Effector memory CD4-positive, alpha-beta T cell (primary cell): ENCODE data around the gene TESPA1.

Experiments used
- DNase-seq, 3 donors: peaks; one replicate each; pipeline ENCODE4 v3.0.0-alpha.2; 2020
- H3K27ac ChIP-seq: 2 replicates; pipeline ENCODE4 v1.7.0; 2013; ENCODE audit warnings: mild to moderate bottlenecking, low read length, moderate library complexity; ENCODE audit not compliant: insufficient read depth, poor library complexity, severe bottlenecking
- H3K27me3 ChIP-seq: replicated peaks from 2 replicates; pipeline ENCODE4 v1.7.0; 2013; ENCODE audit warnings: mild to moderate bottlenecking, low read length; ENCODE audit not compliant: insufficient read depth, control insufficient read depth, poor library complexity, severe bottlenecking
- H3K36me3 ChIP-seq: 2 replicates; pipeline ENCODE4 v1.7.0; 2013; ENCODE audit warnings: mild to moderate bottlenecking, low read length, moderate library complexity; ENCODE audit not compliant: control insufficient read depth, insufficient read depth
- H3K4me1 ChIP-seq: 2 replicates; pipeline ENCODE4 v1.7.0; 2013; ENCODE audit warnings: low read length, mild to moderate bottlenecking; ENCODE audit not compliant: control insufficient read depth, insufficient read depth, poor library complexity, severe bottlenecking
- H3K4me3 ChIP-seq: 2 replicates; pipeline ENCODE4 v1.7.0; 2013; ENCODE audit warnings: low read length, low read depth, mild to moderate bottlenecking; ENCODE audit not compliant: insufficient read depth, poor library complexity, severe bottlenecking
- H3K9me3 ChIP-seq: 2 replicates; pipeline ENCODE4 v1.7.0; 2013; ENCODE audit warnings: mild to moderate bottlenecking, low read length, moderate library complexity; ENCODE audit not compliant: control insufficient read depth

TESPA1 gene

DNA sequence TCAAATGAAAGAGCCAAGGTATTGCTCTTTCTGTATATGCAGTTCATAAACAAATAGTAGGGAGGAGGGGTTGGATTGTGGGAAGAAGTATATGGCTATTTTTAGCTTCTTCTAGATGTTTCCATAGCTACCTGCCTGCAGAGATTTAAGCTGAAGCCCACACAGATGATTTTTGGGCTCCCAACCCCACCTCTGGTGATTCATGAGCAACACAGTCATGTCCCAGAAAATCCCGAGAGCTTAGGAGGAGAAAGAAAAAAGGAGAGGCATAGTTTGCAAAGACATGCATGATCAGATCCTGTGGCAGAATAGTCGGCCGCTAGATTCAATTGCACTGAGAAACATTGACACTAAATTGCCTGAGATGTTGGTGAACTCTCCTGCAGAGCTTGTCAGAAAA, 13.8 kb downstream of the TESPA1 start:
- DNase-seq: no peak
- Histone ChIP-seq H3K27ac (peak overlapping the region; percentile 42), H3K4me1 (peaks cover 46% of the 10 kb centered on the region), H3K27me3 (no peaks in the 10 kb centered on the region), H3K9me3 (no peaks in the 10 kb centered on the region), H3K36me3 (peaks cover 48% of the 10 kb centered on the region), H3K4me3 (no peak overlapping the region)

DNA sequence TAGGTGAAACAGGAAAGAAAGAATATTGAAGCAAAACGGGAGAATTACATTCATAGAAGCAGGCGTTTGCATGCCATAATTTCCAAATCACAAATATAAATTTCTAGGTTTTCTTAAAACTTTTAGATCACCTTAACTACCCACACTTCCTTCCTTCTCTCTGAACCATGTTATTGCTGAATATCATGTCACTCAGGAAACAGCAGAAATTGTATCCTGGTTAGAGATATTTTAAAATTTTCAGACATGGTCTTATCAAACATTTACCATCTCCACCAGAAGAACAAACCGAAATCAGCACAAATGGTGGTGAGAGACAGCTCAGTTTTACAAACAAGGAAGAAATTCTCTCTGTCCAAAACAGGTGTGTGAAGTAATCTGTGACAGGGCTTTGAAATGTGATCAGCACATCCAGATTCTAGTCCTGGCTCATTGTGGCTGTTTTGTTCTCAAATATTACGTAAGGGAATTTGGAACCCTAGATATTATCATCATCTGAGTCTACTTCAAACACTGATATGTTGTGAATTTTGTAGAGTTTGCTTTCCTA, 16.3 kb downstream of the TESPA1 start:
- no peak for DNase-seq
- Histone ChIP-seq H3K27me3 (no peaks in the 10 kb centered on the region), H3K9me3 (no peaks in the 10 kb centered on the region), H3K36me3 (peaks cover 60% of the 10 kb centered on the region), H3K4me1 (peaks cover 30% of the 10 kb centered on the region), H3K4me3 (peak overlapping the region; percentile 15), H3K27ac (peak overlapping the region; percentile 55)

DNA sequence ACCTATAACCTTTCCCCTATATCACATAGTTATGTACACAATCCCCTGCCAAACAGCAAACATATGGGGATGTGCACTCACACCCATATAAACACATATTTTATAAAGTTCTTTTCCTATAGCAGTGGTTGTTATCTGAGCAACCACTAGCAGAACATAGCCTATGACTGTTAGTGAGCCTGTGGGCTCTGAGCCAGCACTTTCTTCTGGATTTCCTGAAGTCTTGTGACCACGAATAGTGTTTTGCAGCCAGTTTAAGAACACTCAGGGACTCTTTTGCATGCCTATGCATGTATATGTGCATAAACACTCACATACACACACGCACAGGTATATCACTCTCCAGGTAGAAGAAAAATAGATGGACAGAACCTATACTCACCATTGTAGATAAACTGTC, 17.1 kb downstream of the TESPA1 start:
- H3K36me3 ChIP-seq: peaks cover 60% of the 10 kb centered on the region
- H3K27me3 ChIP-seq: no peaks in the 10 kb centered on the region
- H3K4me3 ChIP-seq: no peak overlapping the region
- H3K4me1 ChIP-seq: peaks cover 26% of the 10 kb centered on the region
- DNase-seq: no peak
- H3K27ac ChIP-seq: peak overlapping the region; percentile 55
- H3K9me3 ChIP-seq: no peaks in the 10 kb centered on the region

- H3K9me3 ChIP-seq: no peaks in the 10 kb centered on the region
- H3K27ac ChIP-seq: no peak overlapping the region
- no peak for DNase-seq
- H3K4me1 ChIP-seq: peaks cover 36% of the 10 kb centered on the region
- H3K27me3 ChIP-seq: no peaks in the 10 kb centered on the region
- H3K36me3 ChIP-seq: peaks cover 87% of the 10 kb centered on the region
- no peak overlapping the region for H3K4me3 ChIP-seq
Observed at GRCh38 chr12:54961190-54961589, 23.4 kb downstream of the TESPA1 start.

GRCh38 chr12:54959291-54960018, 25.1 kb downstream of the TESPA1 start:
- Histone ChIP-seq H3K4me1 (peaks cover 40% of the 10 kb centered on the region), H3K9me3 (no peaks in the 10 kb centered on the region), H3K4me3 (no peak overlapping the region), H3K36me3 (peaks cover 79% of the 10 kb centered on the region), H3K27me3 (no peaks in the 10 kb centered on the region), H3K27ac (peak overlapping the region; percentile 38)
- DNase-seq: no peak

GRCh38 chr12:54958048-54958658, 26.4 kb downstream of the TESPA1 start:
- H3K36me3 ChIP-seq: peaks cover 75% of the 10 kb centered on the region
- peaks cover 40% of the 10 kb centered on the region for H3K4me1 ChIP-seq
- peak in 2 of 3 donors; percentile 16 to 40 for DNase-seq
- no peak overlapping the region for H3K27ac ChIP-seq
- no peaks in the 10 kb centered on the region for H3K27me3 ChIP-seq
- H3K4me3 ChIP-seq: no peak overlapping the region
- no peaks in the 10 kb centered on the region for H3K9me3 ChIP-seq

- Histone ChIP-seq H3K36me3 (peaks cover 73% of the 10 kb centered on the region), H3K27ac (peak overlapping the region; percentile 35), H3K27me3 (no peaks in the 10 kb centered on the region), H3K9me3 (no peaks in the 10 kb centered on the region), H3K4me1 (peaks cover 40% of the 10 kb centered on the region), H3K4me3 (no peak overlapping the region)
- DNase-seq: no peak
Observed at GRCh38 chr12:54956818-54957641, 27.5 kb downstream of the TESPA1 start.

GRCh38 chr12:54956322-54956721, 28.2 kb downstream of the TESPA1 start:
- no peak for DNase-seq
- Histone ChIP-seq H3K4me3 (no peak overlapping the region), H3K27ac (peak overlapping the region; percentile 35), H3K4me1 (peaks cover 33% of the 10 kb centered on the region), H3K36me3 (peaks cover 66% of the 10 kb centered on the region), H3K27me3 (no peaks in the 10 kb centered on the region), H3K9me3 (no peaks in the 10 kb centered on the region)

DNA sequence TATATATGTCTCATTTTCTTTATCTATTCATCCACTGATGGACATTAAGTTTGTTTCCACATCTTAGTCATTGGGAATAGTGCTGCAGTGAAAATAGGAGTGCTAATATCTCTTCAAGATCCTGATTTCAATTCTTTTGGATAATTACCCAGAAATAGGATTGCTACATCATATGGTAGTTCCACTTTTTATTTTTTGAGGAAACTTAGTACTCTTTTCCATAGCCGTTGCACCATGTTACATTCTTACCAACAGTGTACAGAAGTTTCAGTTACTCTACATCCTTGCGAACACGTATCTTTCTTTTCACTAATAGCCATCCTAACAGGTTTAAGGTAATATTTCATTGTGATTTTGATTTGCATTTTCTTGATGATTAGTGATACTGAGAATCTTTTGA, 29.8 kb downstream of the TESPA1 start:
- no peak overlapping the region for H3K4me3 ChIP-seq
- H3K9me3 ChIP-seq: no peaks in the 10 kb centered on the region
- no peak overlapping the region for H3K27ac ChIP-seq
- no peaks in the 10 kb centered on the region for H3K27me3 ChIP-seq
- peaks cover 64% of the 10 kb centered on the region for H3K36me3 ChIP-seq
- peaks cover 29% of the 10 kb centered on the region for H3K4me1 ChIP-seq
- DNase-seq: no peak
